LoVo (cell line): ENCODE measurements around the gene CEACAM5.
"Not testable (repeated sequence)": the region's sequence is repeated elsewhere in the genome, so short reads cannot be mapped to it uniquely, and the experiment has no call there.

Source experiments
- DNase-seq: peaks from one replicate; pipeline ENCODE4 v3.0.0-alpha.2; 2016; ENCODE audit warnings: low spot score

CEACAM5 gene

GRCh38 chr19:41700381-41701195 lies 7.8 kb upstream of the CEACAM5 start:
- DNase-seq, result no peak

GRCh38 chr19:41701401-41702075 lies 6.9 kb upstream of the CEACAM5 start:
- DNase-seq, result no peak

- DNase-seq, result no peak
Observed at GRCh38 chr19:41702171-41702651, 6.2 kb upstream of the CEACAM5 start.

GRCh38 chr19:41703602-41704293 lies 4.7 kb upstream of the CEACAM5 start:
- DNase-seq, result no peak

- peak; percentile 31 for DNase-seq
Observed at GRCh38 chr19:41705393-41706174, 2.8 kb upstream of the CEACAM5 start.

- peak; percentile 87 for DNase-seq
Observed at GRCh38 chr19:41706741-41707501, 1.5 kb upstream of the CEACAM5 start.

- no peak for DNase-seq
Observed at GRCh38 chr19:41707502-41707812, 969 bp upstream of the CEACAM5 start.

- no peak for DNase-seq
Observed at GRCh38 chr19:41707871-41708371, 505 bp upstream of the CEACAM5 start.

GRCh38 chr19:41709516-41709915 lies 1.1 kb downstream of the CEACAM5 start:
- not testable (repeated sequence) for DNase-seq

- DNase-seq, result no peak
Observed at GRCh38 chr19:41709951-41710645, 1.7 kb downstream of the CEACAM5 start.

- DNase-seq, result no peak
Observed at GRCh38 chr19:41711376-41712261, 3.2 kb downstream of the CEACAM5 start.

GRCh38 chr19:41714598-41714997 lies 6.2 kb downstream of the CEACAM5 start:
- DNase-seq, result no peak

- DNase-seq, result no peak
Observed at GRCh38 chr19:41718761-41719160, 10.3 kb downstream of the CEACAM5 start.

- DNase-seq, result no peak
Observed at GRCh38 chr19:41720103-41720502, 11.7 kb downstream of the CEACAM5 start.

GRCh38 chr19:41726493-41726892 lies 18.1 kb downstream of the CEACAM5 start:
- DNase-seq, result no peak

GRCh38 chr19:41734156-41734555 lies 25.7 kb downstream of the CEACAM5 start:
- DNase-seq, result no peak

- DNase-seq, result peak; percentile 88
Observed at GRCh38 chr19:41734585-41734984, 26.2 kb downstream of the CEACAM5 start.

GRCh38 chr19:41735071-41735600 lies 26.7 kb downstream of the CEACAM5 start:
- DNase-seq, result peak; percentile 78

GRCh38 chr19:41739361-41739760 lies 30.9 kb downstream of the CEACAM5 start:
- DNase-seq, result no peak
